MCF 10A (cell line): Measurements from ENCODE around the gene CDYL. TPM values are rescaled to one million over a fixed set of nuclear protein-coding genes. Genes with fewer than 3 reads are reported as not detected.

Source experiments
- BruUV-seq: library from RNA; stranded (reverse); fragments of 400-500 nt; replicated peaks from 2 replicates; lab custom pipeline; 2021; lab: Mats Ljungman, UMichigan
- CTCF ChIA-PET: fragments of 300-600 bp; sonication (Branson Sonifier 250); formaldehyde crosslinking; extraction: SDS; loops from one replicate; lab custom pipeline; 2021; ENCODE audit warnings: antibody characterized with exemption, inconsistent platforms; lab: Yijun Ruan, JAX
- POLR2A ChIA-PET: fragments of 300-600, 350-650 bp; sonication (Branson Sonifier 250); formaldehyde crosslinking; extraction: SDS; loops from one replicate; lab custom pipeline; 2020; ENCODE audit warnings: antibody characterized with exemption, inconsistent platforms; lab: Yijun Ruan, JAX
- DNase-seq: peaks from one replicate; pipeline ENCODE4 v3.0.0-alpha.2; 2018; ENCODE audit not compliant: unreplicated experiment
- H3K27ac Mint-ChIP-seq: one replicate; pipeline ENCODE4 v1.8.0; 2022; ENCODE audit warnings: mild to moderate bottlenecking, low read depth, mixed read lengths; ENCODE audit not compliant: unreplicated experiment
- H3K27me3 Mint-ChIP-seq: one replicate; pipeline ENCODE4 v1.8.0; 2022; ENCODE audit warnings: mixed read lengths; ENCODE audit not compliant: insufficient read depth, unreplicated experiment
- H3K36me3 Mint-ChIP-seq: one replicate; pipeline ENCODE4 v1.8.0; 2022; ENCODE audit warnings: mild to moderate bottlenecking, moderate library complexity, mixed read lengths; ENCODE audit not compliant: insufficient read depth, unreplicated experiment
- H3K4me1 Mint-ChIP-seq: one replicate; pipeline ENCODE4 v1.8.0; 2022; ENCODE audit warnings: mixed read lengths; ENCODE audit not compliant: insufficient read depth, unreplicated experiment
- H3K4me3 Mint-ChIP-seq: one replicate; pipeline ENCODE4 v1.8.0; 2022; ENCODE audit warnings: mild to moderate bottlenecking, moderate library complexity, mixed read lengths; ENCODE audit not compliant: unreplicated experiment
- H3K9me3 Mint-ChIP-seq: one replicate; pipeline ENCODE4 v1.8.0; 2022; ENCODE audit warnings: mixed read lengths; ENCODE audit not compliant: unreplicated experiment
- intact Hi-C: fragments of 100-400 bp; cut with micrococcal nuclease; formaldehyde crosslinking; loops from 2 replicates; pipeline ENCODE4 v1.14.1; 2022
- total RNA-seq: library from RNA; stranded (reverse); gene quantifications from 2 replicates; pipeline ENCODE4 v1.2.3, GENCODE V29; 2022
- TF ChIP-seq, protein P1 (sequence below): fragments of 200-600 bp; IDR thresholded peaks from one replicate; pipeline ENCODE4 v1.8.0; 2022; ENCODE audit warnings: antibody characterized with exemption, mild to moderate bottlenecking; ENCODE audit not compliant: unreplicated experiment

CDYL gene
- total RNA-seq, 1 experiment from 2014 or later, result 48.9 TPM

DNA sequence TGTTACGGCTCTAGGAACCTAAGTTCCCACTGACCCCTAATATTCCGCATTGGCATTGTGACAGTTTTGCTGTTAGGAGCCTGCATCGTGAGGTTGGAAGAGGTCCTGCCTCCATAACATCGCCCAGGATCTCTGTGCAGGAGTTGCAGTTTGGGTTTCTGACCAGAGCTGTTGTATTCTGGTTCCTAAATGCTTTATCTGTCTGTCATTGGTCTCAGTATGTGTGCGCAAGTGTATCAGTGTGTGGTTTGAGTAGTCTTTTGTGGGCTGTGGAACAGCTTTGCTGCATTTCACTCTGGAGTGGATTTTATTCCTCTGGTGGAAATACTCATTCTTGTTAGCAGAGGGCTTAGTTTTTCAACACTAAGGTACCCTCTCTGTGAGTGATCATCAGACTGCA, 95.6 kb downstream of the CDYL start:
- no peak for DNase-seq
- H3K36me3 Mint-ChIP-seq, result no peaks in the 10 kb centered on the region
- ChIA-PET POLR2A (no interaction called here), CTCF (no interaction called here)
- intact Hi-C loops, result no loop called here
- H3K27ac Mint-ChIP-seq, result no peak overlapping the region
- peaks cover 19% of the 10 kb centered on the region for H3K4me1 Mint-ChIP-seq
- TF ChIP-seq, protein P1, sequence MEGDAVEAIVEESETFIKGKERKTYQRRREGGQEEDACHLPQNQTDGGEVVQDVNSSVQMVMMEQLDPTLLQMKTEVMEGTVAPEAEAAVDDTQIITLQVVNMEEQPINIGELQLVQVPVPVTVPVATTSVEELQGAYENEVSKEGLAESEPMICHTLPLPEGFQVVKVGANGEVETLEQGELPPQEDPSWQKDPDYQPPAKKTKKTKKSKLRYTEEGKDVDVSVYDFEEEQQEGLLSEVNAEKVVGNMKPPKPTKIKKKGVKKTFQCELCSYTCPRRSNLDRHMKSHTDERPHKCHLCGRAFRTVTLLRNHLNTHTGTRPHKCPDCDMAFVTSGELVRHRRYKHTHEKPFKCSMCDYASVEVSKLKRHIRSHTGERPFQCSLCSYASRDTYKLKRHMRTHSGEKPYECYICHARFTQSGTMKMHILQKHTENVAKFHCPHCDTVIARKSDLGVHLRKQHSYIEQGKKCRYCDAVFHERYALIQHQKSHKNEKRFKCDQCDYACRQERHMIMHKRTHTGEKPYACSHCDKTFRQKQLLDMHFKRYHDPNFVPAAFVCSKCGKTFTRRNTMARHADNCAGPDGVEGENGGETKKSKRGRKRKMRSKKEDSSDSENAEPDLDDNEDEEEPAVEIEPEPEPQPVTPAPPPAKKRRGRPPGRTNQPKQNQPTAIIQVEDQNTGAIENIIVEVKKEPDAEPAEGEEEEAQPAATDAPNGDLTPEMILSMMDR, result no peak
- BruUV-seq, result no TSS peak
- H3K27me3 Mint-ChIP-seq, result no peaks in the 10 kb centered on the region
- no peaks in the 10 kb centered on the region for H3K9me3 Mint-ChIP-seq
- no peak overlapping the region for H3K4me3 Mint-ChIP-seq

DNA sequence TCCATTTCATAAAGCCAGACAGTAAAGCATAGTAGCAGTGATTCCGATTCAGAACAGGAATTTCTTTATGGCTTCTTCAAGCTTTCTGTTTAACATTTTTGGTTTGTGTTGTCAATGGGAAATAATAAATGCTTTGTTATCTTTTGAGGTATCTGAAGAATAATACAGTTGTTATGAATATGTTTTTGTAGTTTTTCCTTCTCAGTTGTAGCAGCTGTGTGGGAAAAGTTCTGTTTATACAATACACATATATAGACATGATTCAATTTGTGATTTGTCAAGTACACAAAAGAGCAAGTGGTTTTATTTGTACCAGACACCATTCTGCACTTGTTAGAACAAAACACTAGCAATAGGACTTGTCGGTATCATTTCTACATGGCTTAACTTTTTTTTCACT, 96.6 kb downstream of the CDYL start:
- no peaks in the 10 kb centered on the region for H3K9me3 Mint-ChIP-seq
- CTCF ChIA-PET, result no interaction called here
- intact Hi-C loops, result no loop called here

DNA sequence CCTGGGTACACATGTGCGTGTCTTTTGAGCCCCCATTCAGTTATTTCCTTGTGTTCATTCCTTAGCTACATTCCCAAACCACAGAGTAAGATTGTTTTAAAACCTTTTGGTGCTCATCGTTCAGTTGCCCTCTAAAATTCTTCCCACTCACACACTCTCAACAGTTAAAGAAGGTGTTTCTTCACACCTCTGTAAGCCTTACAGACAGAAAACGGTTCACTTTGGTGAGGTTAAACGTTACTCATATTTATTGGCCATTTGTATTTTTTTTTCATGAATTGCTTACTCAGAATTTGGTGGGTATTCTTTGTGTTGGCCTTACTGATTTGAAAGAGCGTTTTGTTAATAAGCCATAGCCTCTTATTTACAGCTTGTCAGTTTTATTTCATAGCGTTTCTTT, 97.7 kb downstream of the CDYL start:
- DNase-seq, result no peak
- ChIA-PET POLR2A (no interaction called here), CTCF (interaction anchor here (0.7 kb wide), 1 partner anchor 1628 kb away, joined by 3 read pairs; no protein-coding TSS in a partner anchor)
- Mint-ChIP-seq H3K4me1 (peaks cover 13% of the 10 kb centered on the region), H3K27ac (no peak overlapping the region), H3K9me3 (no peaks in the 10 kb centered on the region), H3K4me3 (no peak overlapping the region), H3K36me3 (no peaks in the 10 kb centered on the region), H3K27me3 (no peaks in the 10 kb centered on the region)
- intact Hi-C loops, result no loop called here
- BruUV-seq, result no TSS peak
- TF ChIP-seq, protein P1, result no peak

More for the DNA sequence above, 96.6 kb downstream of the CDYL start:
- BruUV-seq, result no TSS peak
- POLR2A ChIA-PET, result no interaction called here
- TF ChIP-seq, protein P1, result no peak
- no peaks in the 10 kb centered on the region for H3K36me3 Mint-ChIP-seq
- no peak for DNase-seq
- no peak overlapping the region for H3K4me3 Mint-ChIP-seq
- H3K27me3 Mint-ChIP-seq, result no peaks in the 10 kb centered on the region
- H3K27ac Mint-ChIP-seq, result no peak overlapping the region
- peaks cover 16% of the 10 kb centered on the region for H3K4me1 Mint-ChIP-seq

DNA sequence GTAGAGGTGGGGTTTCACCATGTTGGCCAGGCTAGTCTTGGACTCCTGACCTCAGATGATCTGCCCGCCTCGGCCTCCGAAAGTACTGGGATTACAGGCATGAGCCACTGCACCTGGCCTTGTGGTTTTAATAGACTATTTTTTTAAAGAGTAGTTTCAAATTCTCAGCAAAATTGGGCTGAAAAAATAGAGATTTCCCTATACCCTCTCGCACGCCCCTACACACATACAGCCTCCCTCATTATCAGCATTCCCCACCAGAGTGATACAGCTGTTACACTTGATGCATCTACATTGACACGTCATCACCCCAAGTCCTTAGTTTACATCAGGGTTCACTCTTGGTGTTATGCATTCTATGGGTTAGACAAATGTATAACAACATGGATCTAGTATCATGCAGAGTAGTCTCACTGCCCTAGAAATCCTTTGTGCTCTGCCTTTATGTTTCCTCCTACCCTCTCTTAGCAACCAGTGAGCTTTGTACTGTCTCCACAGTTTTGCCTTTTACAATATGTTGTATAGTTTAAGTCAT, 103.6 kb downstream of the CDYL start:
- BruUV-seq, result no TSS peak
- peaks cover 14% of the 10 kb centered on the region for H3K4me1 Mint-ChIP-seq
- H3K27ac Mint-ChIP-seq, result no peak overlapping the region
- no peaks in the 10 kb centered on the region for H3K36me3 Mint-ChIP-seq
- no peaks in the 10 kb centered on the region for H3K27me3 Mint-ChIP-seq
- ChIA-PET POLR2A (no interaction called here), CTCF (no interaction called here)
- no peak overlapping the region for H3K4me3 Mint-ChIP-seq
- DNase-seq, result no peak
- intact Hi-C loops, result no loop called here
- no peaks in the 10 kb centered on the region for H3K9me3 Mint-ChIP-seq
- TF ChIP-seq, protein P1, result no peak
